ENCODE results near the gene RBM15B. TPM values are rescaled to one million over a fixed set of nuclear protein-coding genes. Genes with fewer than 3 reads are reported as not detected.

RBM15B gene
- total RNA-seq, 1 donor from 2014 or later, result 24.3 TPM

DNA sequence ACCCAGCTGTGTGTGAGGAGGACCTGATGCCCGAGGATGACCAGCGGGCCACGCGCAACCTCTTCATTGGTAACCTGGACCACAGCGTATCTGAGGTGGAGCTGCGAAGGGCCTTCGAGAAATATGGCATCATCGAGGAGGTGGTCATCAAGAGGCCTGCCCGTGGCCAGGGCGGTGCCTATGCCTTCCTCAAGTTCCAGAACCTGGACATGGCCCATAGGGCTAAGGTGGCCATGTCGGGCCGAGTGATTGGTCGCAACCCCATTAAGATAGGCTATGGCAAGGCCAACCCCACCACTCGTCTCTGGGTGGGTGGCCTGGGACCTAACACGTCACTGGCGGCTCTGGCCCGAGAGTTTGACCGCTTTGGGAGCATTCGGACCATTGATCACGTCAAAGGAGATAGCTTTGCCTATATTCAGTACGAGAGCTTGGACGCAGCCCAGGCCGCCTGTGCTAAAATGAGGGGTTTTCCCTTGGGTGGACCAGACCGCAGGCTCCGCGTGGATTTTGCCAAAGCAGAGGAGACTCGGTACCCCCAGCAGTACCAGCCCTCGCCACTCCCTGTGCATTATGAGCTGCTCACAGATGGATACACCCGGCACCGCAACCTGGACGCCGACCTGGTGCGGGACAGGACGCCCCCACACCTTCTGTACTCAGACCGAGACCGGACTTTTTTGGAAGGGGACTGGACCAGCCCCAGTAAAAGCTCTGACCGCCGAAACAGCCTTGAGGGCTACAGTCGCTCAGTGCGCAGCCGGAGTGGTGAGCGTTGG, 1.5 kb downstream of the RBM15B start:
- DNase-seq (no peak), ATAC-seq (no peak)
- peaks cover 74% of the 10 kb centered on the region for H3K4me1 ChIP-seq
- H3K9me3 ChIP-seq, result no peaks in the 10 kb centered on the region
- H3K36me3 ChIP-seq, result peaks cover 76% of the 10 kb centered on the region
- H3K27me3 ChIP-seq (ENCODE audit: low read depth), result no peaks in the 10 kb centered on the region
- TF ChIP-seq, protein P1, sequence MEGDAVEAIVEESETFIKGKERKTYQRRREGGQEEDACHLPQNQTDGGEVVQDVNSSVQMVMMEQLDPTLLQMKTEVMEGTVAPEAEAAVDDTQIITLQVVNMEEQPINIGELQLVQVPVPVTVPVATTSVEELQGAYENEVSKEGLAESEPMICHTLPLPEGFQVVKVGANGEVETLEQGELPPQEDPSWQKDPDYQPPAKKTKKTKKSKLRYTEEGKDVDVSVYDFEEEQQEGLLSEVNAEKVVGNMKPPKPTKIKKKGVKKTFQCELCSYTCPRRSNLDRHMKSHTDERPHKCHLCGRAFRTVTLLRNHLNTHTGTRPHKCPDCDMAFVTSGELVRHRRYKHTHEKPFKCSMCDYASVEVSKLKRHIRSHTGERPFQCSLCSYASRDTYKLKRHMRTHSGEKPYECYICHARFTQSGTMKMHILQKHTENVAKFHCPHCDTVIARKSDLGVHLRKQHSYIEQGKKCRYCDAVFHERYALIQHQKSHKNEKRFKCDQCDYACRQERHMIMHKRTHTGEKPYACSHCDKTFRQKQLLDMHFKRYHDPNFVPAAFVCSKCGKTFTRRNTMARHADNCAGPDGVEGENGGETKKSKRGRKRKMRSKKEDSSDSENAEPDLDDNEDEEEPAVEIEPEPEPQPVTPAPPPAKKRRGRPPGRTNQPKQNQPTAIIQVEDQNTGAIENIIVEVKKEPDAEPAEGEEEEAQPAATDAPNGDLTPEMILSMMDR (IDR thresholded peaks at IDR 0.05), result no peak
- H3K4me3 ChIP-seq, result peak overlapping the region; percentile 79
- peak overlapping the region; percentile 86 for H3K27ac ChIP-seq
- intact Hi-C loops (cut with DNase I), result no loop called here

DNA sequence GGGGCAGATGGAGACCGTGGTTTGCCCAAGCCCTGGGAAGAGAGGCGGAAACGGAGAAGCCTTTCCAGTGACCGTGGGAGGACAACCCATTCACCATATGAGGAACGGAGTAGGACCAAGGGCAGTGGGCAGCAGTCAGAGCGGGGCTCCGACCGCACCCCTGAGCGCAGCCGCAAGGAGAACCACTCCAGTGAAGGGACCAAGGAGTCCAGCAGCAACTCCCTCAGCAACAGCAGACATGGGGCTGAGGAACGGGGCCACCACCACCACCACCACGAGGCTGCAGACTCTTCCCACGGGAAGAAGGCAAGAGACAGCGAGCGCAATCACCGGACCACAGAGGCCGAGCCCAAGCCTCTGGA, 2.0 kb downstream of the RBM15B start:
- Histone ChIP-seq H3K27me3 (ENCODE audit: low read depth) (no peaks in the 10 kb centered on the region), H3K4me3 (no peak overlapping the region), H3K4me1 (peaks cover 68% of the 10 kb centered on the region), H3K27ac (no peak overlapping the region), H3K9me3 (no peaks in the 10 kb centered on the region), H3K36me3 (peaks cover 76% of the 10 kb centered on the region)
- TF ChIP-seq, protein P1 (IDR thresholded peaks at IDR 0.05), result no peak
- DNase-seq, result no peak
- ATAC-seq, result no peak
- intact Hi-C loops (cut with DNase I), result no loop called here

DNA sequence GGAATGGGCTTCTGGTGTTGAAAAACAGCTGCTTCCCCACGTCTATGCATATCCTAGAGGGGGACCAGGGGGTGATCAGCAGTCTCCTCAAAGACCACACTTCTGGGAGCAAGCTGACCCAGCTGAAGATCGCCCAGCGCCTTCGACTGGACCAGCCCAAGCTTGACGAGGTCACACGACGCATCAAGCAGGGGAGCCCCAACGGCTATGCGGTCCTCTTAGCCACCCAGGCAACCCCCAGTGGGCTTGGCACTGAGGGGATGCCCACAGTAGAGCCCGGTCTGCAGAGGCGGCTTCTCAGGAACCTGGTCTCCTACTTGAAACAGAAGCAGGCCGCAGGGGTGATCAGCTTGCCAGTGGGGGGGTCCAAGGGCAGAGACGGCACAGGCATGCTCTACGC, 2.5 kb downstream of the RBM15B start:
- Histone ChIP-seq H3K4me1 (peaks cover 64% of the 10 kb centered on the region), H3K27ac (no peak overlapping the region), H3K9me3 (no peaks in the 10 kb centered on the region), H3K36me3 (peaks cover 76% of the 10 kb centered on the region), H3K4me3 (no peak overlapping the region), H3K27me3 (ENCODE audit: low read depth) (no peaks in the 10 kb centered on the region)
- ATAC-seq (no peak), DNase-seq (no peak)
- TF ChIP-seq, protein P1 (IDR thresholded peaks at IDR 0.05), result no peak
- intact Hi-C loops (cut with DNase I), result no loop called here

DNA sequence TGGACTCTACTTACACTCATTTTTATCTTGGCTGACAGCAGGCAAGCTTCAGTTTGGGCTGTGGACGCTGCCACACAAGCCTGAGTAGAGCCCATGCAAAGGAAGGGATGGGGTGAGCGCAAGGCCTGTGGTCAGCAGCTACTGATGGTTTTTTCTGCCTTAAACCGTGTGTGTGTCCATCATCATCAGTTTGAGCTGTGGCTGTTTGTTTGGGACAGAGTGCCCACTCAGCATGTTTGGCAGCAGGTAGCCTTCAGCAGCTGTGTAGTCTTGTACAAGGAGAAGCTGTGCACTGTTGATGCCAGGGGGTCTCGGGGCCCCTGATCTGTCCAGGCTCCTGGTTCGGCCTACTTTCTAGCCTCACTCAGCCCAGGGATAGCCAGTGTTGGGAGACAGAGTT, 3.5 kb downstream of the RBM15B start:
- TF ChIP-seq, protein P1 (IDR thresholded peaks at IDR 0.05), result no peak
- no peaks in the 10 kb centered on the region for H3K9me3 ChIP-seq
- intact Hi-C loops (cut with DNase I), result no loop called here
- H3K4me1 ChIP-seq, result peaks cover 54% of the 10 kb centered on the region
- DNase-seq (no peak), ATAC-seq (no peak)
- H3K27ac ChIP-seq, result no peak overlapping the region
- peaks cover 76% of the 10 kb centered on the region for H3K36me3 ChIP-seq
- H3K4me3 ChIP-seq, result no peak overlapping the region
- no peaks in the 10 kb centered on the region for H3K27me3 ChIP-seq (ENCODE audit: low read depth)

DNA sequence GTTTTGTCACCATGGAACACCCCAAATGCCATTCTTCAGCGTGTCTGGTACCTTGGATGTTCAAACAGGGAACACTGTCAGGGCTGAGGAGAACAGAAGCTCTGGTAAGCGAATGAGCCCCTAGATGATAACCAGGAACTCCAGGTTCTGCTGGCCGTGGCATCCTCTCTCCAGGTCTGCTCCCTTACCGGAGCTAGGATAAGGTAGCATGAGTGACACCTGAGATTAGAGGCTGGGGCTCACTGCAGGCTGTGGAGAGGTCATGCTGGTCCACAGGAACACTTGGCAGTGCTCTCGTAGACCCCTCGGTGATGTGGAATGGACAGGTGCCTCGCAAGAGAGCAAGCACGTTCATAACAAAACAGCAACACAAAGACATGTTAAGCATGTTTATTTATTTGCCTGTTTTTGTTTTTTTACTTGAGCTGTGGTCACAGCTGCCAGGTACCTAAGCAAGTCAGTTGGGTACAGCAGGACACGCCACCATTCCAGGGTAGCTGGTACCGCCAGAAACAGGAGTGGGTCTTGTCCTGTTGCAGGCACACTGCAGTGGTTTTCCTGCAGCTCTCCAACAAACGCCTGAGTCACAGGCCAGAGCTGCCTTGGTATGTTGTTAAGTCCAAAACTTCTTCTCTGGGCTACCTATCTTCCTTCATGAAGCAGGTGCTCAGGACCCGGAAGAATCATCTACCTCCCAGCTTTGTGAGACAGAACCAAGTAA, 4.6 kb downstream of the RBM15B start:
- H3K36me3 ChIP-seq, result peaks cover 85% of the 10 kb centered on the region
- DNase-seq, result no peak
- H3K27ac ChIP-seq, result no peak overlapping the region
- H3K27me3 ChIP-seq (ENCODE audit: low read depth), result no peaks in the 10 kb centered on the region
- peaks cover 43% of the 10 kb centered on the region for H3K4me1 ChIP-seq
- H3K9me3 ChIP-seq, result no peaks in the 10 kb centered on the region
- intact Hi-C loops (cut with DNase I), result no loop called here
- TF ChIP-seq, protein P1 (IDR thresholded peaks at IDR 0.05), result no peak
- no peak overlapping the region for H3K4me3 ChIP-seq
- no peak for ATAC-seq

Data from lower lobe of right lung (tissue), 2 donors.